Caki2 (cell line): ENCODE data around the gene HOATZ. TPM values are rescaled to one million over a fixed set of nuclear protein-coding genes. Genes with fewer than 3 reads are reported as not detected.
A peak's percentile ranks its signal among the peaks of the same experiment; 100 is the strongest.

ENCODE experiments used
- DNase-seq: peaks from one replicate; pipeline ENCODE4 v3.0.0-alpha.2; 2015; ENCODE audit warnings: low read depth
- in situ Hi-C: cut with HindIII; loops from 2 replicates; pipeline ENCODE4 v1.10.0; 2016; ENCODE audit warnings: low sequenced_read_pairs, low pct_unique_long_range_greater_than_20kb, mixed read lengths
- total RNA-seq: library from RNA; depleted of rRNA; stranded (reverse); fragments of >200 nt; shearing (Covaris generic); gene quantifications from 2 replicates; pipeline ENCODE4 v1.2.3, GENCODE V29; 2014; ENCODE audit warnings: low replicate concordance

Gene HOATZ
- total RNA-seq, 1 experiment from 2014 or later: not detected

GRCh38 chr11:111515591-111515990 lies 1.0 kb downstream of the HOATZ start:
- in situ Hi-C loops: no loop called here
- no peak for DNase-seq

- in situ Hi-C loops: no loop called here
- no peak for DNase-seq
Measured at GRCh38 chr11:111518668-111519067, 4.1 kb downstream of the HOATZ start.

GRCh38 chr11:111520560-111520959 lies 6.0 kb downstream of the HOATZ start:
- in situ Hi-C loops: no loop called here
- DNase-seq: no peak

GRCh38 chr11:111521135-111521534 lies 6.6 kb downstream of the HOATZ start:
- no peak for DNase-seq
- in situ Hi-C loops: no loop called here

- in situ Hi-C loops: no loop called here
Measured at GRCh38 chr11:111522426-111522825, 7.8 kb downstream of the HOATZ start.

GRCh38 chr11:111523343-111523742 lies 8.8 kb downstream of the HOATZ start:
- no peak for DNase-seq
- in situ Hi-C loops: no loop called here

More at GRCh38 chr11:111522426-111522825, 7.8 kb downstream of the HOATZ start:
- DNase-seq: no peak

GRCh38 chr11:111524056-111524455 lies 9.5 kb downstream of the HOATZ start:
- in situ Hi-C loops: no loop called here
- no peak for DNase-seq

- no peak for DNase-seq
- in situ Hi-C loops: no loop called here
Measured at GRCh38 chr11:111525456-111525855, 10.9 kb downstream of the HOATZ start.

- in situ Hi-C loops: no loop called here
- no peak for DNase-seq
Measured at GRCh38 chr11:111526501-111526900, 11.9 kb downstream of the HOATZ start.

- in situ Hi-C loops: no loop called here
- DNase-seq: no peak
Measured at GRCh38 chr11:111527279-111527678, 12.7 kb downstream of the HOATZ start.

GRCh38 chr11:111528557-111528956 lies 14.0 kb downstream of the HOATZ start:
- DNase-seq: no peak
- in situ Hi-C loops: no loop called here

- DNase-seq: no peak
- in situ Hi-C loops: no loop called here
Measured at GRCh38 chr11:111530091-111530490, 15.5 kb downstream of the HOATZ start.

- no peak for DNase-seq
- in situ Hi-C loops: no loop called here
Measured at GRCh38 chr11:111531136-111531535, 16.6 kb downstream of the HOATZ start.

- DNase-seq: peak; percentile 23
- in situ Hi-C loops: no loop called here
Measured at GRCh38 chr11:111531687-111532364, 17.2 kb downstream of the HOATZ start.

- DNase-seq: no peak
- in situ Hi-C loops: no loop called here
Measured at GRCh38 chr11:111532365-111532709, 17.8 kb downstream of the HOATZ start.

GRCh38 chr11:111535281-111535680 lies 20.7 kb downstream of the HOATZ start:
- in situ Hi-C loops: no loop called here

GRCh38 chr11:111537336-111537860 lies 22.8 kb downstream of the HOATZ start:
- DNase-seq: no peak
- in situ Hi-C loops: no loop called here

More at GRCh38 chr11:111535281-111535680, 20.7 kb downstream of the HOATZ start:
- DNase-seq: no peak

- in situ Hi-C loops: no loop called here
- no peak for DNase-seq
Measured at GRCh38 chr11:111538407-111539114, 24.0 kb downstream of the HOATZ start.

GRCh38 chr11:111539426-111540113 lies 25.0 kb downstream of the HOATZ start:
- in situ Hi-C loops: no loop called here
- no peak for DNase-seq
